Myocyte (in vitro differentiated cells): ENCODE results near the gene CCDC185. TPM values are rescaled to one million over a fixed set of nuclear protein-coding genes. Genes with fewer than 3 reads are reported as not detected.

Experiments
- DNase-seq: peaks from one replicate; pipeline ENCODE4 v3.0.0-alpha.2; 2012; ENCODE audit warnings: low read depth
- total RNA-seq: library from RNA; depleted of rRNA; stranded (reverse); fragments of >200 nt; gene quantifications from 2 replicates; pipeline ENCODE4 v1.2.3, GENCODE V29; 2014

CCDC185 gene
- total RNA-seq, 1 donor from 2014 or later: not detected

GRCh38 chr1:223429313-223429731, 36.1 kb downstream of the CCDC185 start:
- peak; percentile 72 for DNase-seq

GRCh38 chr1:223429821-223430220, 36.6 kb downstream of the CCDC185 start:
- no peak for DNase-seq

GRCh38 chr1:223430236-223430635, 37.0 kb downstream of the CCDC185 start:
- no peak for DNase-seq

GRCh38 chr1:223437151-223437550, 43.9 kb downstream of the CCDC185 start:
- DNase-seq: no peak

- no peak for DNase-seq
Measured at GRCh38 chr1:223443397-223443796, 50.2 kb downstream of the CCDC185 start.

- DNase-seq: no peak
Measured at GRCh38 chr1:223444411-223444810, 51.2 kb downstream of the CCDC185 start.

Other genes starting within 250 kb of the CCDC185 start
- 2.0 and 4.1 TPM in 2 replicates for gene SUSD4, start 29.2 kb upstream of the CCDC185 start, total RNA-seq